WTC11 (cell line): Measurements from ENCODE around the gene ZNF771.

Experiments
- NR2C2 ChIP-seq: sonication (generic); formaldehyde crosslinking; IDR thresholded peaks from 2 replicates; pipeline ENCODE4 v1.8.0; 2022; ENCODE audit warnings: mild to moderate bottlenecking, missing genetic modification reagents
- SMAD3 ChIP-seq: sonication (generic); formaldehyde crosslinking; IDR thresholded peaks from 2 replicates; pipeline ENCODE4 v1.8.0; 2022; ENCODE audit warnings: missing genetic modification reagents, mild to moderate bottlenecking, borderline replicate concordance
- SP1 ChIP-seq: sonication (generic); formaldehyde crosslinking; conservative IDR thresholded peaks from 2 replicates; pipeline ENCODE4 v1.8.1; 2022; ENCODE audit warnings: missing genetic modification reagents
- TF ChIP-seq, protein P1 (sequence below): fragments of 200-600 bp; IDR thresholded peaks from 2 replicates; pipeline ENCODE4 v1.8.0; 2022; ENCODE audit warnings: antibody characterized with exemption
- TF ChIP-seq, protein P2 (sequence below): sonication (generic); formaldehyde crosslinking; IDR thresholded peaks from 2 replicates; pipeline ENCODE4 v1.8.1; 2022; ENCODE audit warnings: low read depth, mild to moderate bottlenecking, moderate library complexity, missing genetic modification reagents, borderline replicate concordance
- TF ChIP-seq, protein P3 (sequence below): sonication (generic); formaldehyde crosslinking; IDR thresholded peaks from 2 replicates; pipeline ENCODE4 v1.8.0; 2022; ENCODE audit warnings: mild to moderate bottlenecking, missing genetic modification reagents
- TF ChIP-seq, protein P4 (sequence below): sonication (generic); formaldehyde crosslinking; IDR thresholded peaks from 2 replicates; pipeline ENCODE4 v1.8.1; 2023; ENCODE audit warnings: mild to moderate bottlenecking, missing genetic modification reagents, moderate library complexity
- TF ChIP-seq, protein P5 (sequence below): sonication (generic); formaldehyde crosslinking; conservative IDR thresholded peaks from 2 replicates; pipeline ENCODE4 v1.8.1; 2022; ENCODE audit warnings: mild to moderate bottlenecking, missing genetic modification reagents

DNA sequence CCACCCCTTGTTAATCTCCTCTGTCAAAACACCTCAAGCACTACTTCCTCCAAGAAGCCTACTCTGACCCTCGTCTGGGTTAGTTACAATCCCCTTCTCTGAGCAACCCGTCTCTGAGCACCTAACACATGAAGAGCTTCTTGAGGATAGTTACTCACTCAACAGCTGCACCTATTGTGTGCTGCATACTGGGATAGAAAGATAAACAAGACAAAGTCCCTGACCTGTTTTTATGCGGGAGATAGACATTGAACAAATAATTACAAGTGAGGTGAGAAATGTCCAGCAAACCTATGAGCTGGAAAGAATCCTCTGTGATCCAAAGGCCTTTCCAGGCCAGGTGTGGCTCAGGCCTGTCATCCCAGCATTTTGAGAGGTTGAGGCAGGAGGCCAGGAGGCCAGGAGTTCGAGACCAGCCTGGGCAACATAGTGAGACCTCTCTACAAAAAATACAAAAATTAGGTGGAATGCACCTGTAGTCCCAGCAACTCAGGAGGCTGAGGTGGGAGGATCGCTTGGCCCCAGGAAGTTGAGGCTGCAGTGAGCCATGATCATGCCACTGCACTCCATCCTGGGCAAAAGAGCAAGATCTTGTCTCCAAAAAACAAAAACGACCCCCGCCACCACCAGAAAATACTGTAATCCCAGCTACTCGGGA lies 5.5 kb upstream of the ZNF771 start:
- TF ChIP-seq SMAD3 (CRISPR knock-in tag) (no peak), NR2C2 (CRISPR knock-in tag) (no peak), SP1 (CRISPR knock-in tag) (no peak)
- TF ChIP-seq, protein P1, sequence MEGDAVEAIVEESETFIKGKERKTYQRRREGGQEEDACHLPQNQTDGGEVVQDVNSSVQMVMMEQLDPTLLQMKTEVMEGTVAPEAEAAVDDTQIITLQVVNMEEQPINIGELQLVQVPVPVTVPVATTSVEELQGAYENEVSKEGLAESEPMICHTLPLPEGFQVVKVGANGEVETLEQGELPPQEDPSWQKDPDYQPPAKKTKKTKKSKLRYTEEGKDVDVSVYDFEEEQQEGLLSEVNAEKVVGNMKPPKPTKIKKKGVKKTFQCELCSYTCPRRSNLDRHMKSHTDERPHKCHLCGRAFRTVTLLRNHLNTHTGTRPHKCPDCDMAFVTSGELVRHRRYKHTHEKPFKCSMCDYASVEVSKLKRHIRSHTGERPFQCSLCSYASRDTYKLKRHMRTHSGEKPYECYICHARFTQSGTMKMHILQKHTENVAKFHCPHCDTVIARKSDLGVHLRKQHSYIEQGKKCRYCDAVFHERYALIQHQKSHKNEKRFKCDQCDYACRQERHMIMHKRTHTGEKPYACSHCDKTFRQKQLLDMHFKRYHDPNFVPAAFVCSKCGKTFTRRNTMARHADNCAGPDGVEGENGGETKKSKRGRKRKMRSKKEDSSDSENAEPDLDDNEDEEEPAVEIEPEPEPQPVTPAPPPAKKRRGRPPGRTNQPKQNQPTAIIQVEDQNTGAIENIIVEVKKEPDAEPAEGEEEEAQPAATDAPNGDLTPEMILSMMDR = no peak
- TF ChIP-seq, protein P2, sequence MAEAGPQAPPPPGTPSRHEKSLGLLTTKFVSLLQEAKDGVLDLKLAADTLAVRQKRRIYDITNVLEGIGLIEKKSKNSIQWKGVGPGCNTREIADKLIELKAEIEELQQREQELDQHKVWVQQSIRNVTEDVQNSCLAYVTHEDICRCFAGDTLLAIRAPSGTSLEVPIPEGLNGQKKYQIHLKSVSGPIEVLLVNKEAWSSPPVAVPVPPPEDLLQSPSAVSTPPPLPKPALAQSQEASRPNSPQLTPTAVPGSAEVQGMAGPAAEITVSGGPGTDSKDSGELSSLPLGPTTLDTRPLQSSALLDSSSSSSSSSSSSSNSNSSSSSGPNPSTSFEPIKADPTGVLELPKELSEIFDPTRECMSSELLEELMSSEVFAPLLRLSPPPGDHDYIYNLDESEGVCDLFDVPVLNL (CRISPR knock-in tag) = no peak
- TF ChIP-seq, protein P3, sequence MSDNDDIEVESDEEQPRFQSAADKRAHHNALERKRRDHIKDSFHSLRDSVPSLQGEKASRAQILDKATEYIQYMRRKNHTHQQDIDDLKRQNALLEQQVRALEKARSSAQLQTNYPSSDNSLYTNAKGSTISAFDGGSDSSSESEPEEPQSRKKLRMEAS = no peak
- TF ChIP-seq, protein P4, sequence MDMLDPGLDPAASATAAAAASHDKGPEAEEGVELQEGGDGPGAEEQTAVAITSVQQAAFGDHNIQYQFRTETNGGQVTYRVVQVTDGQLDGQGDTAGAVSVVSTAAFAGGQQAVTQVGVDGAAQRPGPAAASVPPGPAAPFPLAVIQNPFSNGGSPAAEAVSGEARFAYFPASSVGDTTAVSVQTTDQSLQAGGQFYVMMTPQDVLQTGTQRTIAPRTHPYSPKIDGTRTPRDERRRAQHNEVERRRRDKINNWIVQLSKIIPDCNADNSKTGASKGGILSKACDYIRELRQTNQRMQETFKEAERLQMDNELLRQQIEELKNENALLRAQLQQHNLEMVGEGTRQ (CRISPR knock-in tag) = no peak
- TF ChIP-seq, protein P5, sequence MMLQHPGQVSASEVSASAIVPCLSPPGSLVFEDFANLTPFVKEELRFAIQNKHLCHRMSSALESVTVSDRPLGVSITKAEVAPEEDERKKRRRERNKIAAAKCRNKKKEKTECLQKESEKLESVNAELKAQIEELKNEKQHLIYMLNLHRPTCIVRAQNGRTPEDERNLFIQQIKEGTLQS (CRISPR knock-in tag) = no peak
